Stomach (tissue), 9 donors: ENCODE measurements around the gene CHURC1. TPM values are rescaled to one million over a fixed set of nuclear protein-coding genes. Genes with fewer than 3 reads are reported as not detected.

ENCODE experiments used
- DNase-seq, 2 donors: peaks; one replicate each; pipeline versions ENCODE4 v3.0.0 to v3.0.0-alpha.2; 2013 to 2019
- H3K27ac ChIP-seq, 5 donors: fragments of 200-600 bp in 4 of 5; sonication (generic) in 4 of 5; one replicate each; pipeline ENCODE4 v1.5.1; 2013 to 2019; ENCODE audit warnings: mild to moderate bottlenecking in 1 of 5, moderate library complexity in 1 of 5
- H3K27me3 ChIP-seq, 3 donors: fragments of 200-600 bp; sonication (generic); one replicate each; pipeline ENCODE4 v1.5.1; 2017 to 2019; ENCODE audit warnings: mixed run types in 1 of 3
- H3K36me3 ChIP-seq, 4 donors: fragments of 200-600 bp; sonication (generic); 1 replicate in 3 of 4; 2 replicates in 1 of 4; pipeline ENCODE4 v1.5.1; 2016 to 2019
- H3K4me1 ChIP-seq, 4 donors: fragments of 200-600 bp; sonication (generic); one replicate each; pipeline ENCODE4 v1.5.1; 2016 to 2019
- H3K4me3 ChIP-seq, 4 donors: fragments of 200-600 bp; sonication (generic) in 3 of 4; one replicate each; pipeline ENCODE4 v1.5.1; 2016 to 2019; ENCODE audit warnings: mild to moderate bottlenecking in 1 of 4
- H3K9me3 ChIP-seq, 4 donors: fragments of 200-600 bp; sonication (generic); one replicate each; pipeline ENCODE4 v1.5.1; 2016 to 2019
- EP300 ChIP-seq: sonication (generic); formaldehyde crosslinking; IDR thresholded peaks from one replicate; pipeline ENCODE4 v1.6.1; 2017; ENCODE audit warnings: antibody characterized with exemption
- POLR2A ChIP-seq, 4 donors: fragments of 450-650 bp; IDR thresholded peaks; one replicate each; pipeline ENCODE4 v1.6.1; 2016; ENCODE audit warnings: antibody characterized with exemption in 4 of 4, control low read depth in 2 of 4, mild to moderate bottlenecking in 1 of 4, moderate library complexity in 1 of 4
- POLR2AphosphoS5 ChIP-seq, 3 donors: sonication (generic); formaldehyde crosslinking; IDR thresholded peaks; one replicate each; pipeline ENCODE4 v1.6.1; 2016; ENCODE audit warnings: antibody characterized with exemption in 3 of 3
- WGBS, 5 donors: extraction: QIAGEN DNeasy Blood & Tissue Kit in 3 of 5; methylation state at CpG; one replicate each; pipeline versions ENCODE4 v1.1.5 to v1.1.7; 2013 to 2018; 5-methylcytosine and 5-hydroxymethylcytosine counted together
- intact Hi-C: fragments of 100-400 bp; cut with DNase I; formaldehyde crosslinking; loops from one replicate; pipeline ENCODE4 v1.15.1; 2023; ENCODE audit warnings: low total_unique reads
- polyA plus RNA-seq, 3 donors: library from polyadenylated mRNA; stranded (reverse); fragments of 200-250 nt; gene quantifications; one replicate each; pipeline ENCODE4 v1.2.3, GENCODE V29; 2013
- total RNA-seq, 5 donors: library from RNA; depleted of rRNA; stranded (reverse); fragments of >200 nt; gene quantifications; one replicate each; pipeline versions ENCODE4 v1.1.0 to v1.2.3, GENCODE V29; 2014 to 2016
- TF ChIP-seq, protein P1 (sequence below), 7 experiments: fragments of 450-650 bp in 4 of 7; fragments of 200-600 bp in 3 of 7; sonication (generic) in 3 of 7; IDR thresholded peaks; one replicate each; pipeline ENCODE4 v1.5.1; 2016 to 2019; ENCODE audit warnings: antibody characterized with exemption in 7 of 7, control low read depth in 2 of 7, mild to moderate bottlenecking in 1 of 7
- donor health status: healthy with polysubstance abuse.
- donor health status: Bipolar disorder and iron deficiency.
- donor health status: healthy.

CHURC1 gene
- total and polyA plus RNA-seq, 8 donors = 20.4 to 102 (median 42.5) TPM

DNA sequence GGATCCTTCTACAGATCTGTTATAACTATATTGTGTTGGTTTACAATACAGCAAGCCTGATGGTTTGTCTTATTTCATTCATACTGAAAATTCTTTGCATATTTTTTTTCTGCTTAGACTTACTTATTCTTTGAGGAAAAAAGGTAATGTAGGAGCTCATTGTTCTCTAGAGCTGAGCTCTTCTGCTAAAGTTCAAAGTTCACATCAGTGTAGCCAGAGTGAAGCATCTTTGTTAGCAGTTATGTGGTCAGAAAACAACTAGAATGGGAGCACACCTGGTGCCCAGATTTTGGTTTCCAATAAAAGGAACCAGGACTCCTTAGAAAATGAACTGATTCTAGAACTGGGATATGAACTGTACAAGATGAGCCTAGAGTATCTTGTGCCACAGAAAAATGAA, 18.0 kb downstream of the CHURC1 start:
- no peak for TF ChIP-seq POLR2AphosphoS5 (IDR thresholded peaks at IDR 0.05)
- TF ChIP-seq, protein P1, sequence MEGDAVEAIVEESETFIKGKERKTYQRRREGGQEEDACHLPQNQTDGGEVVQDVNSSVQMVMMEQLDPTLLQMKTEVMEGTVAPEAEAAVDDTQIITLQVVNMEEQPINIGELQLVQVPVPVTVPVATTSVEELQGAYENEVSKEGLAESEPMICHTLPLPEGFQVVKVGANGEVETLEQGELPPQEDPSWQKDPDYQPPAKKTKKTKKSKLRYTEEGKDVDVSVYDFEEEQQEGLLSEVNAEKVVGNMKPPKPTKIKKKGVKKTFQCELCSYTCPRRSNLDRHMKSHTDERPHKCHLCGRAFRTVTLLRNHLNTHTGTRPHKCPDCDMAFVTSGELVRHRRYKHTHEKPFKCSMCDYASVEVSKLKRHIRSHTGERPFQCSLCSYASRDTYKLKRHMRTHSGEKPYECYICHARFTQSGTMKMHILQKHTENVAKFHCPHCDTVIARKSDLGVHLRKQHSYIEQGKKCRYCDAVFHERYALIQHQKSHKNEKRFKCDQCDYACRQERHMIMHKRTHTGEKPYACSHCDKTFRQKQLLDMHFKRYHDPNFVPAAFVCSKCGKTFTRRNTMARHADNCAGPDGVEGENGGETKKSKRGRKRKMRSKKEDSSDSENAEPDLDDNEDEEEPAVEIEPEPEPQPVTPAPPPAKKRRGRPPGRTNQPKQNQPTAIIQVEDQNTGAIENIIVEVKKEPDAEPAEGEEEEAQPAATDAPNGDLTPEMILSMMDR (IDR thresholded peaks at IDR 0.05) = no peak
- Histone ChIP-seq H3K27me3 (no peaks in the 10 kb centered on the region), H3K9me3 (no peaks in the 10 kb centered on the region), H3K36me3 (peaks cover 6 to 77% (median 69%) of the 10 kb centered on the region in 4 donors), H3K27ac (no peak overlapping the region), H3K4me3 (no peak overlapping the region), H3K4me1 (peaks cover 0 to 54% (median 22%) of the 10 kb centered on the region in 4 donors)
- intact Hi-C loops = no loop called here
- DNase-seq = no peak

DNA sequence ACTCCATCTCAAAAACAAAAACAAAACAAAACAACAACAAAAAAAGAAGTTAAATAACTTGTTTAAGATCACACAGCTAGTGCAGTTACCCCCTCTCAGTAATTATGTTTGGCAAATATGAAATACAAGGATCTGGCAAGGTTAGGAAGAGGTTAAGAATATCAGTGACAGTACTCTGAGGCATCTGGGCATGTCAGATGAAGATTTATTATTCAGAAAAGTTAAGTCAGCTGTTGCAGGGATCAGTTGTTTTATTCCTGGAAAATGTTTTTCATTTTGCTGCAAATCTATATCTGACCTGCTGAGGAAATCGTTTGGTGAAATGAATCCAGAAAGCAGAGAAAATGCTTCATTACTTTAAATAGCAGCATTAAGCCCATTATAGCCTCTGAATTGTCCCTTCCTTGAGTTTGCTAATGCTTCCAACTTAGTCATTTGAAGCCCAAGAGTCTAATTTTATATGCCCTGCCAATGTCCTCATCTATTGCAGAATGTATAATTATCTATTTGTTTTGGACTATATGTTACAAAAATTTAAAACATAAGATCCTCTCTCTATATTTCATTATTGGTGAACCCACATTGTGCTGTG, 20.2 kb downstream of the CHURC1 start:
- Histone ChIP-seq H3K4me3 (no peak overlapping the region), H3K36me3 (peaks cover 6 to 64% (median 58%) of the 10 kb centered on the region in 4 donors), H3K9me3 (no peaks in the 10 kb centered on the region), H3K27ac (no peak overlapping the region), H3K4me1 (peaks cover 0 to 60% (median 33%) of the 10 kb centered on the region in 4 donors), H3K27me3 (no peaks in the 10 kb centered on the region)
- intact Hi-C loops = no loop called here
- 53 to 70% (median 61%) methylated on average over 1 of the region's 1 CpG for WGBS, 5 donors
- no peak for DNase-seq
- no peak for TF ChIP-seq EP300
- TF ChIP-seq POLR2A (IDR thresholded peaks at IDR 0.05) = no peak
- no peak for TF ChIP-seq POLR2AphosphoS5 (IDR thresholded peaks at IDR 0.05)
- TF ChIP-seq, protein P1 (IDR thresholded peaks at IDR 0.05) = no peak

DNA sequence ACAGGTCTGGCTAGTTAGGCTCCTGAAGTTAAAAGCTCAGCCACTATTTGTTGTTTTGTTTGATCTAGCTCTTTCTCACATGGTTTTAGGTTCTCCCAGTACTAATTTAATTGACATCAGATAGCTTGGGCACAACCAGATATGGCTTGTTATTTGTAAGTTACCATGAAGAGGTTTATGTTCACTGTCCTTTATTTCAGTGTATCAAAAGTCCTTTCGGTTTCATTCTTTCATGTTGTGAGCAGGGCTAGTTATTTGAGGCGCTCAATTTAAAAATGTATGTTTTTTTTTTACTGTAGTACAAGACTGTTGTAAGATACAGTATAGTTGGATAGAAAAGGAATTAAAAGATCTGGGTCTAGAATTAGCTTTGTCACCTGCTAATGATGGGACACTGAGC, 21.3 kb downstream of the CHURC1 start:
- H3K4me1 ChIP-seq = peaks cover 0 to 59% (median 38%) of the 10 kb centered on the region in 4 donors
- peak overlapping the region in 2 of 5 donors; percentile 36 to 56 for H3K27ac ChIP-seq
- peaks cover 11 to 65% (median 62%) of the 10 kb centered on the region in 4 donors for H3K36me3 ChIP-seq
- no peaks in the 10 kb centered on the region for H3K27me3 ChIP-seq
- H3K4me3 ChIP-seq = no peak overlapping the region
- no peaks in the 10 kb centered on the region for H3K9me3 ChIP-seq
- intact Hi-C loops = no loop called here
- 67 to 75% (median 73%) methylated on average over 2 of the region's 2 CpGs for WGBS, 5 donors
- DNase-seq = no peak
- no peak for TF ChIP-seq POLR2AphosphoS5 (IDR thresholded peaks at IDR 0.05)
- no peak for TF ChIP-seq EP300
- TF ChIP-seq, protein P1 (IDR thresholded peaks at IDR 0.05) = no peak
- no peak for TF ChIP-seq POLR2A (IDR thresholded peaks at IDR 0.05)

DNA sequence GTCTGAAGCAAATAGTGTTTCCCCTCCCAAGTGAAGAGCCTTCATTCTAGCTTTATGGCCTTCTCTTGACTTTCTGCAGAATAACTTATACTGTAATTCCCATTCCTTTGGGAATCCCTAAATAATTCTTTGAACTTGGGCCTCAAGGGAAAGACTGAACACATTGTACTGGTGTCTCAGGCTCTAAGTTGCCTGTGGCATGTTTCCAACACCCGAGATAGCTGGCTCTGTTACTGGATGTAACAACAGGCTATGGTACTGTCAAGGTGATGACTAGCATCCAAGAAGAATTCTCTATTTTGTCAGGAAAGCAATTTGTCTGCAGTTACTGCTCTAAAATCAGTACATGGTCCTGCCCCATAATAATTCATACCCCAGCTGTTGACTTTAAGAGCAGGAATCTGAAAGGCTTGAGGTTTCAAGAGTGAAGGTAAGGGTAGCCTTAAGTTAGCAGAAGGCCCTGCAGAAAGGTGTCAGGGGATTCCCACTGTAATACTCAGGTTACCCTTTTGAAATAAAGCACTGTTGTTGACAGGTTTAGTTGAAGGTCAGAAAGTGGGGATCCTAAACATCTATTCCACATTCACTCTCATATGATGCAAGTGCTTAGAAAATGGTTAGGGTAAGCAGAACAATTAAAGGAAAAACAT, 23.0 kb downstream of the CHURC1 start:
- Histone ChIP-seq H3K36me3 (peaks cover 16 to 54% (median 49%) of the 10 kb centered on the region in 4 donors), H3K4me1 (peaks cover 0 to 62% (median 38%) of the 10 kb centered on the region in 4 donors), H3K27ac (peak overlapping the region in 3 of 5 donors; percentile 38 to 56 (median 55)), H3K4me3 (no peak overlapping the region), H3K27me3 (no peaks in the 10 kb centered on the region), H3K9me3 (no peaks in the 10 kb centered on the region)
- intact Hi-C loops = no loop called here
- DNase-seq = no peak
- WGBS, 5 donors = 17 to 43% (median 27%) methylated on average over 1 of the region's 1 CpG
- no peak for TF ChIP-seq POLR2AphosphoS5 (IDR thresholded peaks at IDR 0.05)
- no peak for TF ChIP-seq EP300

DNA sequence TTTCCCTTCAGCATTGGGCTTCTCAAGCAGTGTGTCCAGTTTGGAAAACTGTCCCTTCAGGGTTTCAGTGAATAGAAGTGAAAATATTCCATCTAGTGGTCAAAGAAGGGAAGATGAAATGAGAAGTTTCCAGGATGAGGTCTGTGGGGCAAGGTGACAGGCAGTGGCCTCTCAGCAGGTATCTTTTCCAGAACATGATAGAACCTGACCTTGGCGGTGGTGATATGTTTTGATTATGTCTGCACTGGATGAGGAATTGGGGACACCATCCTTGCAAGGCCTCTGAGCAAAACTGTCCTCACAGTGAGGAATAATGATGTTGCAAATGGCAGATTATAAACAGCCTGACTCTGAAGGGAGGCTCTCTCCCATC, 23.6 kb downstream of the CHURC1 start:
- TF ChIP-seq, protein P1 (IDR thresholded peaks at IDR 0.05) = peak in 3 of 7 experiments; percentile 7 to 32 (median 22)
- TF ChIP-seq POLR2A (IDR thresholded peaks at IDR 0.05) (no peak), POLR2AphosphoS5 (IDR thresholded peaks at IDR 0.05) (no peak), EP300 (no peak)
- Histone ChIP-seq H3K27ac (peak overlapping the region; percentile 48 to 64 (median 56)), H3K4me1 (peaks cover 0 to 63% (median 41%) of the 10 kb centered on the region in 4 donors), H3K27me3 (no peaks in the 10 kb centered on the region), H3K4me3 (no peak overlapping the region), H3K9me3 (no peaks in the 10 kb centered on the region), H3K36me3 (peaks cover 16 to 49% (median 44%) of the 10 kb centered on the region in 4 donors)
- intact Hi-C loops = no loop called here
- WGBS, 5 donors = 81 to 97% (median 93%) methylated on average over 1 of the region's 1 CpG
- no peak for DNase-seq
